ENCODE results near the gene POC1A.

DNA sequence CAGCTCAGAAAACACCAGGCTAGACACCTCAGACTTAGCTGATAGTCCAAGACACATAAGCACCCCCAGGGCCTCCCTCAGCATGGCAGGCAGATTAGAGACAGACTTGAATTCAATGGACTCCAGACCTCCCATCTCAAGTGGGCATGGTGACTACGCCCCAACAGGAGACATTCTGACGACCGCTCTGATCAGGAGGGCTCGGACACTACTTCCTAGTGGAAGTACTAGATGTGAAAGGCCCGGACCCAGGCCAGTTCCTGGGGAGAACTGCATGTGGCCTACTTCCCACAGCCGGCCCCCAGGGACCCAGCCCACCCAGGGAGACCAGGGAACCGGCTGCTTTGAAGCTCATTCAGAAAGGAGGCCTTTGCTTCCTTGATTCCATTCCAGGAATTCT lies 16.9 kb downstream of the POC1A start:
- TF ChIP-seq, protein P1, sequence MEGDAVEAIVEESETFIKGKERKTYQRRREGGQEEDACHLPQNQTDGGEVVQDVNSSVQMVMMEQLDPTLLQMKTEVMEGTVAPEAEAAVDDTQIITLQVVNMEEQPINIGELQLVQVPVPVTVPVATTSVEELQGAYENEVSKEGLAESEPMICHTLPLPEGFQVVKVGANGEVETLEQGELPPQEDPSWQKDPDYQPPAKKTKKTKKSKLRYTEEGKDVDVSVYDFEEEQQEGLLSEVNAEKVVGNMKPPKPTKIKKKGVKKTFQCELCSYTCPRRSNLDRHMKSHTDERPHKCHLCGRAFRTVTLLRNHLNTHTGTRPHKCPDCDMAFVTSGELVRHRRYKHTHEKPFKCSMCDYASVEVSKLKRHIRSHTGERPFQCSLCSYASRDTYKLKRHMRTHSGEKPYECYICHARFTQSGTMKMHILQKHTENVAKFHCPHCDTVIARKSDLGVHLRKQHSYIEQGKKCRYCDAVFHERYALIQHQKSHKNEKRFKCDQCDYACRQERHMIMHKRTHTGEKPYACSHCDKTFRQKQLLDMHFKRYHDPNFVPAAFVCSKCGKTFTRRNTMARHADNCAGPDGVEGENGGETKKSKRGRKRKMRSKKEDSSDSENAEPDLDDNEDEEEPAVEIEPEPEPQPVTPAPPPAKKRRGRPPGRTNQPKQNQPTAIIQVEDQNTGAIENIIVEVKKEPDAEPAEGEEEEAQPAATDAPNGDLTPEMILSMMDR (IDR thresholded peaks at IDR 0.05): no peak
- no peak for TF ChIP-seq POLR2A (IDR thresholded peaks at IDR 0.05)
- no peak for TF ChIP-seq EP300 (IDR thresholded peaks at IDR 0.05)
- TF ChIP-seq POLR2AphosphoS5 (IDR thresholded peaks at IDR 0.05): no peak

All from upper lobe of left lung (tissue), 4 donors.